Activated CD8-positive, alpha-beta memory T cell treated with anti-CD3 and anti-CD28 coated beads, Interleukin-2, amount 50 U/mL, for 1 hour (primary cell): ENCODE data around the gene TBL1XR1.
"Not testable (repeated sequence)": the region's sequence is repeated elsewhere in the genome, so short reads cannot be mapped to it uniquely, and the experiment has no call there.

Source experiments
- DNase-seq: peaks from one replicate; pipeline ENCODE4 v3.0.0-alpha.2; 2020; ENCODE audit errors: extremely low read depth

TBL1XR1 gene

GRCh38 chr3:177013681-177014280, 183.5 kb downstream of the TBL1XR1 start:
- DNase-seq = no peak

GRCh38 chr3:177005718-177006405, 191.4 kb downstream of the TBL1XR1 start:
- no peak for DNase-seq

GRCh38 chr3:177000159-177000558, 197.1 kb downstream of the TBL1XR1 start:
- DNase-seq = not testable (repeated sequence)

- DNase-seq = no peak
Measured at GRCh38 chr3:176995946-176996345, 201.3 kb downstream of the TBL1XR1 start.

GRCh38 chr3:176994891-176995781, 202.1 kb downstream of the TBL1XR1 start:
- DNase-seq = no peak

GRCh38 chr3:176994393-176994792, 202.9 kb downstream of the TBL1XR1 start:
- DNase-seq = no peak

GRCh38 chr3:176992978-176993377, 204.3 kb downstream of the TBL1XR1 start:
- DNase-seq = no peak

GRCh38 chr3:176992565-176992964, 204.7 kb downstream of the TBL1XR1 start:
- no peak for DNase-seq

GRCh38 chr3:176988795-176989194, 208.5 kb downstream of the TBL1XR1 start:
- no peak for DNase-seq

- DNase-seq = no peak
Measured at GRCh38 chr3:176987901-176988650, 209.2 kb downstream of the TBL1XR1 start.

GRCh38 chr3:176978441-176978840, 218.8 kb downstream of the TBL1XR1 start:
- no peak for DNase-seq

GRCh38 chr3:176977331-176977730, 220.0 kb downstream of the TBL1XR1 start:
- DNase-seq = no peak

GRCh38 chr3:176976586-176976985, 220.7 kb downstream of the TBL1XR1 start:
- no peak for DNase-seq

GRCh38 chr3:176974279-176974678, 223.0 kb downstream of the TBL1XR1 start:
- no peak for DNase-seq

GRCh38 chr3:176971613-176972174, 225.6 kb downstream of the TBL1XR1 start:
- no peak for DNase-seq

- DNase-seq = no peak
Measured at GRCh38 chr3:176970770-176971169, 226.5 kb downstream of the TBL1XR1 start.

GRCh38 chr3:176969506-176969905, 227.8 kb downstream of the TBL1XR1 start:
- DNase-seq = no peak
